Measurements from ENCODE around the gene TRMT44. TPM values are rescaled to one million over a fixed set of nuclear protein-coding genes. Genes with fewer than 3 reads are reported as not detected.

TRMT44 gene
- total and polyA plus RNA-seq, 2 of the 4 experiments (the other 2 are of a cell fraction) = 7.3 to 8.1 TPM

- Histone ChIP-seq H3K79me1 (ENCODE audit: low read depth in 1 of 2, low read length in 2 of 2) (peaks cover 0 to 3% of the 10 kb centered on the region in 2 experiments; a peak in 1 of 4 replicates), H2BK5ac (ENCODE audit: low read depth, low read length, poor library complexity, severe bottlenecking) (no peak overlapping the region), H3K4me2 (ENCODE audit: low read depth, low read length) (no peak overlapping the region), H3K36me3 (ENCODE audit: control insufficient read depth, insufficient read depth, low read length) (peaks cover 27% of the 10 kb centered on the region), H3K56ac (ENCODE audit: extremely low read depth, insufficient read depth, low read length) (no peak overlapping the region), H2BK120ac (ENCODE audit: low read depth, low read length) (no peak overlapping the region), H3K4me1 (ENCODE audit: control insufficient read depth, insufficient read depth, low read length) (no peaks in the 10 kb centered on the region), H2BK20ac (ENCODE audit: low read depth, low read length) (no peak overlapping the region), H3K27ac (ENCODE audit: insufficient read depth, low read length) (no peak overlapping the region), H3K9ac (ENCODE audit: low read depth, low read length) (no peak overlapping the region), H3K27me3 (ENCODE audit: control insufficient read depth, insufficient read depth, low read length) (no peaks in the 10 kb centered on the region), H4K91ac (ENCODE audit: insufficient read depth, low read depth, low read length) (no peak overlapping the region), H3K18ac (ENCODE audit: low read depth, low read length) (no peak overlapping the region), H3K23ac (ENCODE audit: low read depth, low read length) (no peak overlapping the region), H3K14ac (replicated peaks; ENCODE audit: low read depth, low read length) (no peak overlapping the region), H3K4me3 (ENCODE audit: insufficient read depth, low read depth, low read length) (no peak overlapping the region), H4K20me1 (ENCODE audit: insufficient read depth, low read length) (no peaks in the 10 kb centered on the region), H4K8ac (ENCODE audit: low read depth in 2 of 2, low read length in 2 of 2) (no peak overlapping the region), H2AK9ac (replicated peaks; ENCODE audit: low read depth, low read length, poor library complexity) (no peak overlapping the region), H3K4ac (ENCODE audit: low read depth, low read length) (no peak overlapping the region), H2AFZ (replicated peaks; ENCODE audit: low read length, poor library complexity) (peak overlapping the region; percentile 38), H3K9me1 (ENCODE audit: insufficient read depth, low read length) (no peaks in the 10 kb centered on the region), H2AK5ac (ENCODE audit: low read depth, low read length) (no peak overlapping the region; the same call in 1 of the 2 replicates), H2BK15ac (ENCODE audit: low read depth, low read length) (no peak overlapping the region; the same call in 2 of the 3 replicates), H3K9me3 (ENCODE audit: control insufficient read depth, insufficient read depth, low read length) (no peaks in the 10 kb centered on the region), H4K5ac (ENCODE audit: low read depth, low read length) (no peak overlapping the region)
- intact Hi-C loops (cut with micrococcal nuclease) = loop anchor here (1.0 kb wide), 5 partner anchors 128 to 226 kb away; no protein-coding TSS in a partner anchor
- in situ Hi-C loops (cut with MboI; ENCODE audit: low sequenced_read_pairs) = loop anchor here (5.0 kb wide), 2 partner anchors 161 to 226 kb away; no protein-coding TSS in a partner anchor
- WGBS, 2 experiments (ENCODE audit: extremely low coverage in 2 of 2, insufficient read length in 1 of 2) = no CpG with 5 or more reads among the region's 12 CpGs
- peak; percentile 96 for ATAC-seq (ENCODE audit: low read depth)
- ChIA-PET POLR2A (ENCODE audit: unreplicated experiment) (no interaction called here), CTCF (interaction anchor here (0.6 to 3.6 kb wide), 7 partner anchors 10 to 227 kb away, joined by 3 to 18 read pairs (median 8); no protein-coding TSS in a partner anchor)
- peak; percentile 77 for DNase-seq
- dilution Hi-C loops (cut with HindIII; ENCODE audit: low sequenced_read_pairs, unreplicated experiment) = no loop called here
- no TSS peak for BruUV-seq (replicated peaks)
- TF ChIP-seq BHLHE40 (IDR thresholded peaks at IDR 0.05; ENCODE audit: low read depth, low read length) = no peak
- TF ChIP-seq, protein P1, sequence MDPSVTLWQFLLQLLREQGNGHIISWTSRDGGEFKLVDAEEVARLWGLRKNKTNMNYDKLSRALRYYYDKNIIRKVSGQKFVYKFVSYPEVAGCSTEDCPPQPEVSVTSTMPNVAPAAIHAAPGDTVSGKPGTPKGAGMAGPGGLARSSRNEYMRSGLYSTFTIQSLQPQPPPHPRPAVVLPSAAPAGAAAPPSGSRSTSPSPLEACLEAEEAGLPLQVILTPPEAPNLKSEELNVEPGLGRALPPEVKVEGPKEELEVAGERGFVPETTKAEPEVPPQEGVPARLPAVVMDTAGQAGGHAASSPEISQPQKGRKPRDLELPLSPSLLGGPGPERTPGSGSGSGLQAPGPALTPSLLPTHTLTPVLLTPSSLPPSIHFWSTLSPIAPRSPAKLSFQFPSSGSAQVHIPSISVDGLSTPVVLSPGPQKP (IDR thresholded peaks at IDR 0.05; ENCODE audit: borderline replicate concordance, low read depth, low read length) = no peak
- TF ChIP-seq RFX5 (IDR thresholded peaks at IDR 0.05; ENCODE audit: low read depth, low read length) = no peak
- peak; percentile 100 for TF ChIP-seq SMC3 (IDR thresholded peaks at IDR 0.05; ENCODE audit: low read depth, low read length)
- 0 out of 2 replicates have a peak, but pooled peaks have one; percentile 58 for TF ChIP-seq MAFK (IDR thresholded peaks at IDR 0.05; ENCODE audit: low read depth, low read length)
- TF ChIP-seq USF2 (IDR thresholded peaks at IDR 0.05; ENCODE audit: low read depth, low read length) = no peak
- TF ChIP-seq, protein P2, sequence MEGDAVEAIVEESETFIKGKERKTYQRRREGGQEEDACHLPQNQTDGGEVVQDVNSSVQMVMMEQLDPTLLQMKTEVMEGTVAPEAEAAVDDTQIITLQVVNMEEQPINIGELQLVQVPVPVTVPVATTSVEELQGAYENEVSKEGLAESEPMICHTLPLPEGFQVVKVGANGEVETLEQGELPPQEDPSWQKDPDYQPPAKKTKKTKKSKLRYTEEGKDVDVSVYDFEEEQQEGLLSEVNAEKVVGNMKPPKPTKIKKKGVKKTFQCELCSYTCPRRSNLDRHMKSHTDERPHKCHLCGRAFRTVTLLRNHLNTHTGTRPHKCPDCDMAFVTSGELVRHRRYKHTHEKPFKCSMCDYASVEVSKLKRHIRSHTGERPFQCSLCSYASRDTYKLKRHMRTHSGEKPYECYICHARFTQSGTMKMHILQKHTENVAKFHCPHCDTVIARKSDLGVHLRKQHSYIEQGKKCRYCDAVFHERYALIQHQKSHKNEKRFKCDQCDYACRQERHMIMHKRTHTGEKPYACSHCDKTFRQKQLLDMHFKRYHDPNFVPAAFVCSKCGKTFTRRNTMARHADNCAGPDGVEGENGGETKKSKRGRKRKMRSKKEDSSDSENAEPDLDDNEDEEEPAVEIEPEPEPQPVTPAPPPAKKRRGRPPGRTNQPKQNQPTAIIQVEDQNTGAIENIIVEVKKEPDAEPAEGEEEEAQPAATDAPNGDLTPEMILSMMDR (conservative IDR thresholded peaks at IDR 0.05; ENCODE audit: low read depth, low read length) = peak; percentile 99
- TF ChIP-seq POLR2A (IDR thresholded peaks at IDR 0.05; ENCODE audit: low read depth, low read length) = peak; percentile 40; the same call in 1 of the 2 replicates
- TF ChIP-seq MAZ (IDR thresholded peaks at IDR 0.05; ENCODE audit: borderline replicate concordance, low read depth, low read length) = 0 out of 2 replicates have a peak, but pooled peaks have one; percentile 47
- peak; percentile 22; the same call in 1 of the 2 replicates for TF ChIP-seq NFE2L2 (IDR thresholded peaks at IDR 0.05; ENCODE audit: low read depth, low read length)
- TF ChIP-seq CEBPB (IDR thresholded peaks at IDR 0.05; ENCODE audit: low read depth, low read length) = no peak
- no peak for TF ChIP-seq MXI1 (IDR thresholded peaks at IDR 0.05; ENCODE audit: borderline replicate concordance, low read depth, low read length)
- no peak for TF ChIP-seq CHD1 (IDR thresholded peaks at IDR 0.05; ENCODE audit: low read depth, low read length)
- peak; percentile 100 for TF ChIP-seq RAD21 (IDR thresholded peaks at IDR 0.05; ENCODE audit: low read length)
- no peak for TF ChIP-seq RCOR1 (IDR thresholded peaks at IDR 0.05; ENCODE audit: insufficient replicate concordance, low read length)
Measured at GRCh38 chr4:8403173-8403753, 37.3 kb upstream of the TRMT44 start.
